ELR (cell line): ENCODE data around the gene ATP12A.
"Not testable (repeated sequence)": the region's sequence is repeated elsewhere in the genome, so short reads cannot be mapped to it uniquely, and the experiment has no call there.

Experiments
- DNase-seq: peaks from one replicate; pipeline ENCODE4 v3.0.0-alpha.2; 2015; ENCODE audit warnings: low read depth

Gene ATP12A

DNA sequence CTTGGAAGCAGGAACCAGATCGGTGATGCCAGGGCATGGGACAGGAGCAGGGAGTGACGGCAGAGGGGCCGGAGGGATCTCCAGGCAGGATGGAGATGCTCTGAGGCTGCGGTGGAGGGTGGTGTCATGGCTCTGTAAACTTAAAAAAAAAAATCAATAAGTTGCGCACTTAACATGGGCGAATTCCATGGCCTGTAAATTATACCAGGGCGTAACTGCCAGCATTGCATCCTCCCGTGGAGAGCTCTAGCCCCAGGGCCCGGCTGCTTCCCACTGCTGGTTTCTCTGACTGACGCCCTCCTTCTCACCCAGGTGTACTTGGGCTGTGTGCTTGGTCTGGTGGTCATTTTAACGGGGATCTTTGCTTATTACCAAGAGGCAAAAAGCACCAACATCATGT, 8.7 kb downstream of the ATP12A start:
- DNase-seq = no peak

DNA sequence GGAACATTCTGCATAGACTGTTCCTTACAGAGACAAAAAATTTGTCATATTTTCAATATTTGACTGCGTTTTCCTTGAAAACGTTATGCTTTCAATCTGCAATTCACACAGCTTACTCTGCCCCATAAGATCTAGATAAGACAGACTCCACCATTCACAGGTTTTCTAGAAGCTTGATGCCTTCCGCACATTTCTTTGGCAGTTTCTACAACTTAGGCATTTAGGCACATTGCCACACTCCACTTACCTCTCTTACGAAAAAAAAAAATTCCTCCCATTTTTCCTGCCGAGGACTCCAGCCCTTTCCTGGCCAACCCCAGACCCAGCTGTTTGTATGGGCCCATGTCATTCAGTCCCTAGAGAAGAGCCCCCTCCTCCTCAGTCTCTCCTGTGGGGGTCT, 11.2 kb downstream of the ATP12A start:
- no peak for DNase-seq

DNA sequence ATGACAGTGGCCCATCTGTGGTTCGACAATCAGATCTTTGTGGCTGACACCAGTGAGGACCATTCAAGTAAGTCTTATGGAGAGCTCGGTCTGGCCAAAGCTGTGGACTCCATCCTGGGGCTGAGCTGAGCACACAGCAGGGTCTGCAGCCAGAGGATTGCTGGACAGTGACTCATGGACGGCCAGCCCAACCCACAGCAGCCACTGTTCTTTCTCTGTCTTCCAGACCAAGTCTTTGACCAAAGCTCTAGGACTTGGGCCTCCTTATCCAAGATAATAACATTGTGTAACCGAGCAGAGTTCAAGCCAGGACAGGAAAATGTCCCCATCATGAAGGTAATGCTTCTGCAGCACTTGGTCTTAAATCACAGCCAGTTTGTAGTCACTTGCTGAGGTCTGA, 12.4 kb downstream of the ATP12A start:
- peak; percentile 37 for DNase-seq

DNA sequence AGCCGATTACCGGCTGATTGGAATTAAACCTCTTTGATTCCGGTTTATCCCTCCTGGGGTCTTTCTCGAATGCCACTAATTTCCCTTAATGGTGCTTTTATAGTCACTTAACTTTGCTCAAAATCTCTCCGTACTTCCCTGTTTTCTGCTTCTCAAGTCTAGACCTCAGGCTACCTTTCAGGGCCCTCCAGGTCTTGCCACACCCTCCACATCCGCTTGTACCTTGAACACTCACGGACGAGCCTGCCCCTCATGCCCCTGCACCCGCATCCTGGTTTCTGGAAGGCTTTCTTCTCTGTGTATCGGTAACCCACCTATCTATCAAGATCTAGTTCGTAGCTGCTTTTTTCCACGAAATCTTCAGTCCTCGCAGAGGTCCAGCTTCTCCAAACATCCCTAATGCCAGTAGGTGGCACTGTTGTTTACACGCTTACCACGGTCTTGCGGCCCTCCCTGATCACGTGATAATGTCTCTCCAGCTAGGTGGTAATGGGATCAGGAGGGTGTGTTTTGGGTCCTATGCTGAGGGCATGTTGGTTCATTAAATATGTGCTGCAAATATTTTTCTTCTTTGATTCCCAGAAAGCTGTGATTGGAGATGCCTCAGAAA, 13.8 kb downstream of the ATP12A start:
- peak; percentile 68 for DNase-seq

DNA sequence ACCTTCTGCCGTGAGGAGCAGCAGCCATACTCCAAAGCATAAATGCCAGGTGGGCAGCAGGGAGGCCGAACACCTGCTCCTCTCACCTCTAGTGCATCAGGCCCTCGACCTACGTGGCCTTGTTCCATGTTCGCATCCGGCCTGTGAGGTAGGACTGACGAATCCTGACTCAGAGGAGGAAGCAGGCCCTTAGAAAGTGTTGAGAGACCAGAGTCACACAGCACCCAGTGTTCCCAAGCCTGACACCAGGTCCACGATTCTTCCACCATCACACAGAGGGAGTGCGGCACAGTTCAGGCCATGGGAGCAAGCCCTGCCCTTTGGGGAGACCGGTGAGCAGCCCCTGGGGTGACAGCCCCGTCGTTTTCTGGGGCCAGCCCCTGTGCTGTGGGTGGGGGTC, 14.7 kb downstream of the ATP12A start:
- peak; percentile 41 for DNase-seq

DNA sequence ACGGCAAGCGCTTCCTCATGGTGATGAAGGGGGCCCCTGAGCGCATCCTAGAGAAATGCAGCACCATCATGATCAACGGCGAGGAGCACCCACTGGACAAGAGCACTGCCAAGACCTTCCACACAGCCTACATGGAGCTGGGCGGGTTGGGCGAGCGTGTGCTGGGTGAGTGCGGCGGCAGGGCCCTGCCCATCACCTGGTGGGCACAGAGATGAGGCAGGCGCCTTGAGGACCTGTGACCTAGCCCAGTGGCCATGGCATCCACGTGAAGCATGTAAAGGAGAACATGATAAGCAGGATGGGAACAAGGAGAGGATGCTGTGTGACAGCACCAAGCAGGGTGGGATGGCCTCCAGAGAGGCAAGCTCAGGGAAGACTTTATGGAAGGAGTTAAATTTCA, 18.5 kb downstream of the ATP12A start:
- DNase-seq = no peak

DNA sequence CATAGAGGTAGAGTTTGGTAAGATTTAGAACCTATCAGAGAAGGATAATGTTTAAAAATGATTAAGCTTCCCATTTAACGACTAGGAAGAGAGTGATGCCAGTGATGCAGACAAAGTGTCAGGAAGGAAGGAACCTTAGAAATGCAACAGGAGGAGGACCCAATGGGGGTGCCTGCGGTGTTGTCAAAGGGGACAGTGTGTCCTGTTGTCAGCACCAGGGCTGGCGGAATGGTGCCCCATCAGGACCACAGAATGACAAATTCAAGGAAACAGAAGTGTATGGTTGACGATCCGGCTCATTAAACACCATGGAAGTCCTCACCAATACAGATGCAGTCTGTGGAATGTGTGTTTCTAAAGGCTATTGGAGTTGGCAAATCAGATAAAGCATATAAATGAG, 19.3 kb downstream of the ATP12A start:
- DNase-seq = no peak

DNA sequence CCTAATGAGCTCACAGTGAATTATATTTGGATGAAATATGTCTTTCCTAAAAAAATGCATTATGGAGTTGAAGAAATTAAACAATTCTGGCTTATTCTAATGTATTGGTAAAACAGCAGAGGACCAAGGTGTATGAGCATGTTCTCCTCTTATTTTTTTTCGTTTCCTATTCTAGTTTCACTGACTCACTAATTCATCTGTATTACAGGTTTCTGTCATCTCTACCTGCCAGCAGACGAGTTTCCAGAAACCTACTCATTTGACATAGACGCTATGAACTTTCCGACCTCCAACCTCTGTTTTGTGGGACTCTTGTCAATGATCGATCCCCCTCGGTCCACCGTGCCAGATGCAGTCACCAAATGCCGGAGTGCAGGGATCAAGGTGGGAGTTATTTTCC, 20.3 kb downstream of the ATP12A start:
- no peak for DNase-seq

DNA sequence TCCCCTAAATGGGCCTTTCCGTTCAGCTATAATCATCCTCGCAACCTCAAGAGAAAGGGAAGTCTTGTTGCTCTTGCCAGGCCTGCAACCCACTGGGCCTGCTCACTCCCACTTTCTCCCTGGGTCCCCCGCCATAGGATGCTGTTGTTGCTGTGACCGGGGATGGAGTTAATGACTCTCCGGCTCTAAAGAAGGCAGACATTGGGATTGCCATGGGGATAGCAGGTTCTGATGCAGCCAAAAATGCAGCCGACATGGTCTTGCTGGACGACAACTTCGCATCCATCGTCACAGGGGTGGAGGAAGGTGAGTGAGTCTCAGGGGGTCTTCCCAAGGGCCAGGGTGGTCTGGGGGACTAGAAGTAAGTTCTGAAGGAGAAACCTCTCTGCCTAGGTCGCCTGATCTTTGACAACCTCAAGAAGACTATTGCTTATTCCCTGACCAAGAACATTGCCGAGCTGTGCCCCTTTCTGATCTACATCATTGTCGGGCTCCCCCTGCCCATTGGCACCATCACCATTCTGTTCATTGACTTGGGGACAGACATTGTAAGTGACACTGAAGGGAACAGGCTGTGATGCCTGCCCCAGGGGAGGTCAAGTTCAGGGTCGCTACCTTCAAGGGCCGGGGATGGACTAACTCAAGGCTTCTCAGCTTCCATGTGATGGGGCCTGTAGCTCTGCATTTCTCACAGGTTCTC, 26.8 kb downstream of the ATP12A start:
- no peak for DNase-seq

DNA sequence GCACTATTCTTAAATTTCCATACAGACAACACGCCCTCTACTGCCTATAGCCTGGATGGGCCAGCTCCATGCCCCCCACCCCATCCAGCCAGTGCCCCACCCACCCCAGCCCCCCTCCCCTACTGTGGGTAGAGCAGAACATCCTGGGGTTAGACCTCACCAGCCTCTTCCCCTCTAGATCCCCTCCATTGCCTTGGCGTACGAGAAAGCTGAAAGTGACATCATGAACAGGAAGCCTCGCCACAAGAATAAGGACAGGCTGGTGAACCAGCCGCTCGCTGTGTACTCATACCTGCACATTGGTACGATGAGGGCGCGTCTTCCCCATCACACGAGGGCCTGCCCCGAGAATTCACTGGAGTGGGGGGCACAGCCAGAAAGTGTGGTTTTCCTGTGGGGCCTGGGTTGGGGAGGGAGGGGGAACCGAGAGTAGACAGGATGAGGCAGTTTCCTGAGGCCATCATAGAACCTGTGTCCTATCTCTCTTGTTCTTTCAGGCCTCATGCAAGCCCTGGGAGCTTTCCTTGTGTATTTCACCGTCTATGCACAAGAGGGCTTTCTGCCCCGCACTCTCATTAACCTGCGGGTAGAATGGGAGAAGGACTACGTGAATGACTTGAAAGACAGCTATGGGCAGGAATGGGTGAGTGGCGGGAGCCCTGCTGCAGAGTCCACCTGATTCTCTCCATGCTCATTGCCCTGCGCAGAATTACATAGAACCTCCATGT, 29.1 kb downstream of the ATP12A start:
- DNase-seq = no peak

DNA sequence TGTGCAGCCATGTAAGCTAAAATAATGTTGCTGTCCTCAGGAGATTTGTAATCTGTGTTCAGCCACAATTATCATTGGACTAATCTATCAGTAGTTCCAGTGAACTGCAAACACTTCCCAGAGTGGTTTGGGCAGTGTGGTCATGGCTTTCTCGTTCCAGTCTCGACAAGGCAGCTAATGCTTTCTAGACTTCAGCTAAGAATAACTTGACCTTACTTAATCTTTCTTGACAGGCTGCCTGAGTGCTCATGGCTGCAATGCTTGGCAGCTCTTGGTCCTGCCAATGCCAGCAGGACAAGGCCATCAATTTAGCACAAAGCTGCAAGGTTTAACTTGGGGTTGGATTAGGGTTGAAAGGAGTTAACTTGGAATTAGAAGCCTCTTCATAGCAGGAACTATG, 32.8 kb downstream of the ATP12A start:
- no peak for DNase-seq

DNA sequence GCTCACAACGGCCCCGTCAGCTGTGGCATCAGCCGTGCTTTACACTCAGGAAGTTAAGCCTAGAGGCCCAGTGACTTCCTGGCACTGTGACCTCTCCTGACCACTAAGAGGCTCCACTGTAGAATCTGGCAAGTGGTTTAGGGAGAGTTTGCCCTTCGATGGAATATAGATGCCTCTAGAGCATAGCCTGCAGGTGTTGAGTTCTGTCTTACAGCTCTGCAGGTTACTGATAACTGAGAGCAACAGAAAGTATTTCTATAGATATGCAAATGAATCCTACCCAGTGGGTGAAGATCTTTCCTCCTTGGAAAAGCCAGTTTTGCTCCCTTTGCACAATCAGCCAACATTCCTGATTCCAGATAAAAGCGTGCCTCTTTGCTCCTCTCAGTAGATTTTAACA, 35.8 kb downstream of the ATP12A start:
- DNase-seq = no peak

DNA sequence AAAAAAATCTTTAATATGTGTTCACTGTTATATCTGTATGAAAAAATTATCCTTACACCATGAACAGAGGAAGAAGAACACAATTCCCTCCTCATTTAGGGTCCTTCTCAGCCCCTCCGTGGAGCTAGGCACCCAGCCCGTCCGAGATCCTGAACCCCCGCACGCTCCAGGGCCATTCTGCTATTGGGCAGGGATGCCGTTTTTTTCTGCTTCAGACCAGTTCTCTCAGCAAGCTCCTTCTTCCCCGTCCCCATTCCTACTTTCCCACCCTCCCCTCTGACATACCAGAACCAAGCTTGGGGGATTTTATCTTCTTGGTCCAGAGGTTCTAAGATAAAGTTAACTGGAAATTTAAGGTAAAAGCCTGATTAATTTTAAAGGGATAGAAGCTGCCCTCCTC, 36.2 kb downstream of the ATP12A start:
- no peak for DNase-seq

DNA sequence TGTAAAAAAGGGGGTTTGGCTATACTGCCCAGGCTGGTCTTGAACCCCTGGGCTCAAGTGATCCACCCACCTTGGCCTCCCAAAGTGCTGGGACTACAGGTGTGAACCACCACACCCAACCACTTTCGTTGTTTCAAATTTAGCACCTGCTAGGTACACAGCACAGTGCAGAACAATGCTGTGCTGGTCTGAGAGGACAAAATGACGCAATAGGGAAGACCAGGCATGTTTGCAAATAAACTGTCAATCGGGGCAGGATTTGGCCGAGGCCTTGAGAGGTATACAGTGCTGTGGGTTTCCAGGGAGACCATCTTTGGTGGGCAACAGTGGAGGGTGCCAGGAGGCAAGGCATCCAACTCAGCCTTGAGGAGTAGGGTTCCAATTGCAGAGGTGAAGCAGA, 37.0 kb downstream of the ATP12A start:
- DNase-seq = no peak

DNA sequence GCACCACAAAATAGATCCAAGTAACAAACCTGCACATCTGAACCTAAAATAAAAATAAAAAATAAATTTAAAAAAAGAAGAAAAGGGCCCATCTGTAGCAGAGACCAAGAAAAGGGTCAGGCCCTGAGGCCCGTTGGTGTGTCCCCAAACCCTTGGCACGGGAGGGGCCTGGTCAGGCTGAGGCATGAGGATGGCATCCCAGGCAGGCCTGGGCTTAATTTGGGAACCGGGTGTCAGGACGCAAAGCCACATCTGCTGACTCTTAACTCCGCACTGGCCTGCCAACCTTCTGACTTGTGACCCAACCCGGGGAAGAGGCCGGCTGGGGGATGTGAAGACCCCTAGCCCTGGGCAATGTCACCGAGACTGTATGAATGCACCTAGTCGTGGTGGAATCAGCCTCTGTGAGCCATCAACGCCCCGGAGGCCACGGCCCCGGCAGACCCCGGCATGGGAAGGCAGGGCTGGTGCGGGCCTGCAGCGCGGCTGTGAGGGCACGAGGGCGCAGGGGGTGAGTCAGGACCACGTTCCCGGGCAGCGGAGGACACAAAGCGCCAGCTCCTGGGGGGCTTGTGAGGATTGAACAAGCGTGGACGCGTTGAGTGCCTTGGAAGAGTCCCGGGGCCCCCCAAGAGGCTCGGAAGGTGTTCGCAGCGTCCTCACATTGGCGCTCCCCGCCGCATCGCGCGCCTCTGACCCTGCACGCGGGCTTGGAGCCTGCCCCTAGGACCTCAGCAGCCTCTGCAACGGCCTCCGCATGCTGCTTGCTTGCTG, 38.2 kb downstream of the ATP12A start:
- DNase-seq = no peak

DNA sequence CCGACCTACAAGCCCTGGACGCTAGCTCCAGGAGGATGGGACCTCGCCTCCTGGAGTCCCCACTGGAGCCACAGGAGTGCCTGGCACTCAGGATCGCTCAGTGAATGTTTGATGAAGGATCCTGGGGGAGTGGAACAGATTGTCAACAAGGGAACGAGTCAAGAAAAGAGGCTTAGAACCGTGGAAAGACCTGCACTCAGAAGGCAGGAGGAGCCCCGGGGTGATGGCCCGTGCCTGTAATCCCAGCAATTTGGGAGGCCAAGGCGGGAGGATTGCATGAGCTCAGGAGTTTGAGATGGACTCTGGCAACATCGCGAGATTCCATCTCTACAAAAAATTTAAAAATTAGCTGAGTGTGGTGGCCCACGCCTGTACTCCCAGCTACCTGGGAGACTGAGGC, 38.9 kb downstream of the ATP12A start:
- DNase-seq = no peak

DNA sequence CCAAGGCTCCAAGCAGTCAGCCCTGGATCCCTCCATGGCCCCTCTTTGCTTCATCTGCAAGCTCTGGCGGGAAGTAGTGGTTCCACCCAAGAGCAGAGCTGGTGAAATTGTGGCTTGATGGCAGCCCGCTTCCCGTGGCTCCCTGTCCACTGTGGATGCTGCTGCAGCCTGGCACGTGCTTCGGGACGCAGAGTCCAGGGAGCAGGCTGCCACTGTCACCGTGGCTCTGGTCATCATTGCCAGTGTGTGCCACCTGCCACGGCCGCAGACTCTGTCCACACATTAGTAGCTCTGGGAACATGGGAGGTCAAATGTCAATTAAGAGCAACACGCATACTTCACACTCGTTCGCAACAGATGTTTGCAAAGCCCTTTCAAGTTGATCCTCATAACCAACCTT, 43.0 kb downstream of the ATP12A start:
- DNase-seq = no peak

DNA sequence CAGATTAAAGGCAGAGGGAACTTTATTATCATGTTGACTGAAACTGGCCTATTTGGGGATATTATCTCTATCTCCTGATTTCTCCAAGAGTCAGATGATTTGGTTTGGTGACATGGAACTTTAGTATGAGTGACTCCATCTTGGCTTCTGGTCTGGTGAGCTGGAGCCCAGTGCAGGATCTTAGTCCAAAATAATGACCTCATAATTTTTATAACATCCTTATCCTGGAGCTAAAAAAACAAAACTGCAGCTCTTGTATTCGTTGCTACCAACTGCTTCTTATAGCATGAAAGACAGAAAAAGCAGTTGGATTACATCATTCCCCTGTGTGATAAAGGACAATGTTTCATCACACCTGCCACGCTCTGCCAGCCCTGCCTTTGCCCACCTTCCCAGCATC, 44.5 kb downstream of the ATP12A start:
- DNase-seq = no peak

DNA sequence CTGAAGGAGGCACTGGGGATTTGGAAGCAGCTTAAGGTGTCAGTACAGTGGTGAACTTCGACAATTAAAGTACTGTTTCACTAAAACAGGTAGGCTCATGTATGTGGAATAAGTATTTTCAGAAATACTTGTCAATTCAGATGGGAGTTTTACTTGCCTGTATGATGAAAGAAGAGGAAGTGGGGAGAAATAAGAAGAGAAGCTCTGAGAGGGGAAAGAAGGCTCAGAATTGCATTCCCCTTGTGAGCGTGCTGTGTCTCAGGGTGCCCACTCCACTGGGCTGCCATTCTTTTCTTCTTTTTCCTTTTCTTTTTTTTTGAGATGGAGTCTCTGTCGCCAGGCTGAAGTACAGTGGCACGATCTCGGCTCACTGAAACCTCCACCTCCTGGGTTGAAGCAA, 45.2 kb downstream of the ATP12A start:
- no peak for DNase-seq

DNA sequence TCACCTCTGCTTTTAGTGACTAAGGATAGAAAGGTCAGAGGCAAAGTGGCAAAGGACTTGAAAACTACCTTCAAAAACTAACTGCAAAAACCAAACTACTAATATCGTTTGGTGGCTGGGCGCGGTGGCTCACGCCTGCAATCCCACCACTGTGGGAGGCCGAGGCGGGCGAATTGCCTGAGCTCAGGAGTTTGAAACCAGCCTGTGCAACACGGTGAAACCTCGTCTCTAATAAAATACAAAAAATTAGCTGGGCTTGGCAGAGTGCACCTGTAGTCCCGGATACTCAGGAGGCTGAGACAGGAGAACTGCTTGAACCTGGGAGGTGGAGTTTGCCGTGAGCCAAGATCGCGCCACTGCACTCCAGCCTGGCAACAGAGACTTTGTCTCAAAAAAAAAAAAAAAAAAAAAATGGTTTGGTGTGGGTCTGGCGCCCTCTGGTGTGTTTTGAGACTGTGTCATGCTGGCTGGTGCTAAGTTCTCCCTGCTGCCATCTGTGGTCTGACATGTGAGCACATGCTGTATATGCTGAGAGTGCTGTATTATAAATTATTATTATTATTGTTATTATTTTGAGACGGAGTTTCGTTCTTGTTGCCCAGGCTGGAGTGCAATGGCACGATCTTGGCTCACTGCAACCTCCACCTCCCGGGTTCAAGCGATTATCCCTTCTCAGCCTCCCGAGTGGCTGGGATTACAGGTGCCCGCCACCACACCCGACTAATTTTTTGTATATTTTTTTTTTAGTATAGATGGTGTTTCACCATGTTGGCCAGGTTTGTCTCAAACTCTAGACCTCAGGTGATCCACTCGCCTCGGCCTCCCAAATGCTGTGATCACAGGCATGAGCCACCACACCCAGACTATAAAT, 47.8 kb downstream of the ATP12A start:
- DNase-seq = peak; percentile 88

DNA sequence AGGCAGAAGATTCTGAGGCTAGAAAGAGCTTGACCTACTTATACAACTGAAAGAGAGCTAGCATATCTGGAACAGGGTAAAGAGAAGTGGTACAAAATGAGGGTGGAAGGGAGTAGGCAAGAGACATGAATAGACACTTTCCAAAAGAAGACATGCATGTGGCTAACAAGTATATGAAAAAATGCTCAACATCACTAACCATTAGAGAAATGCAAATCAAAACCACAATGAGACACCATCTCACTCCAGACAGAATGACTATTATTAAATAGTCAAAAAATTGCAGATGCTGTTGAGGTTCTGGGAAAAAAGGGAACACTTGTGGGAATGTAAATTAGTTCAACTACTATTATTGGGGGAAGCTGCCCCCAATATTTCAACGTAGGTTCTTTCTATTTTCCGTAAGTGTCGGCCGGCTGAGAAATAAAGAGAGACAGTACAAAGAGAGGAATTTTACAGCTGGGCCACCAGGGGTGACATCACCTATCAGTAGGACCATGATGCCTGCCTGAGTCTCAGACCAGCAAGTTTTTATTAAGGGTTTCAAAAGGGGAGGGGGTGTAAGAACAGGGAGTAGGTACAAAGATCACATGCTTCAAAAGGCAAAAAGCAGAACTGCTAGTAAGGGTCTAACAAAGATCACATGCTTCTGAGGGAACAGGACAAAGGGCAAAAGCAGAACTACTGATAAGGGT, 50.8 kb downstream of the ATP12A start:
- not testable (repeated sequence) for DNase-seq
